NCI-H2196 (cell line): ENCODE results near the gene ZNF512B.
"Not testable (repeated sequence)": the region's sequence is repeated elsewhere in the genome, so short reads cannot be mapped to it uniquely, and the experiment has no call there.

Source experiments
- DNase-seq: peaks from one replicate; lab custom pipeline; 2025; ENCODE audit not compliant: unreplicated experiment; lab: John Stamatoyannopoulos, UW

The ZNF512B gene

DNA sequence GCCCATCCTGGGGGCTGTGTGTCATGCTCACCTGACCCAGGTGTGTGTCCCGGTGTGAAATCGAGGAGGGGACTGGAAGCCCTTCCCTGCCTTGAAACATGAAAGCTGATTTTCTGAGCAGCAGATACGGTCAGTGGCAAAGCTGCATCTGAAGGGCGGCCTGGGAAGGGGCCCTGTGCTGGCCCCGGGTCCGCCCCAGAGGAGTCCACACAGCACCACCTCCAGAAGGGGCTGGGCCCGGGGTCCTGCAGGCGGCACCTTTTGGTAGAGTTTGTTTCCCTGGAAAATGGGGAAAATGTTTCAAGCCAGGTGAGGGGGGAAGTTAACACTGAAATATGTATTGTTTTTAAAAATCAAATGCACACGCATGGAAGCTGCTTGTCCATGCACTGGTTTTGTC is 34.3 kb downstream of the ZNF512B start:
- no peak for DNase-seq

DNA sequence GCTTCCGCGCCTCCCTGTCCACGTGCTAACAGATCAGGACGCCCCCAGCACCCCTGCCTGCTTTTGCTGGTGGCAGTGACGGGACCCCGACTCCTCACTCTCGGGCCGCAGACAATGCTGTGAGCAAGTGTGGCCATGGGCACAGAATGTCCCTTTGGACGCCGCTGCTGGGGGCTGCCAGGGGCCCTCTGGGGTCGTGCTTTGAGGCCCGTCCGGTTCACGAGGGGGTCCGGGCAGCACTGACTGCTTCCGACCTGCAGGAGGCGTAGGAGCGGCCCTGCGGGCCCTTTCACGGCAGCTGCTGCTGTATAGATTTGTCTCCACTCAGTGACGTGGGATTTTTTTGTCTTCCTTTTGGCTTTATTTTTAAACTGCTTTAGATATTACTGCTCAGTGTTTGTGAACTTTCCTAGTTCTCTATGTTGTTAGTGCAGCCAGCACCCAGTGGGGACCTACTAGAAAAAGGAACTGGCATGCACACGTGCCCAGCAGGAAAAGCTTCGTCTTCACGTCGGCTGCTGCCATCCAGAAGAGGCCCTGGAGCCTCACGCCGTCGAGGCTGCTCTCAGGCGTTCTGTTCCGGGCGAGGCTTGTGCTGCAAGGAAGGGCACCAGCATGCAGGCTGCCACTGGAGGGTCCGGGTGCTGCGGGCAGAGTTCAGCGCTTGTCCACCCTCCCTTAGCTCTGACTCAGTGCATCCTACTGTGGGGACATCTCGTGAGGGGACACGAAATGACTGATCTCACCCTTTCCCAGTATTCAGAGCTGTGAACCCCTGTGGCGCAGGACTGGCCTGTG is 35.3 kb downstream of the ZNF512B start:
- no peak for DNase-seq

DNA sequence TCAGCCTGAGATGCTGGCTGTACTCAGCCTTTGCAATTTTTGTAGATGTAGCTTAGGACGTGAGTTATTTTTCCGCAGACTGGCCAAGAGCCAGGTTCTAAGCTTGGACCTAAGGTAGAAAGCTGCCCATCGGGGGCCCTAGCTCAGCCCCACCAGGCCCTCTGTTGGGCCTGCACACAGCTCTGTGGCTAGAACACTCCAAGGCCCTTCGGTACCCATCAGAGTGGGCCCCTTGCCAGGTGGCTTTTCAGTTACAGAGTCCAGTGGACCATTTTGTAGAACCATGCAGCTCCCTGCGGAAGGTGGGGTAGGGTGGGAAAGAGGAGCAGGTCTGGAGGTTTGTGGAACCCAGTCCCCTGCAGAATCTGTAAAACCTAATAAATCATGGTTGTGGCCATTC is 36.1 kb downstream of the ZNF512B start:
- no peak for DNase-seq

DNA sequence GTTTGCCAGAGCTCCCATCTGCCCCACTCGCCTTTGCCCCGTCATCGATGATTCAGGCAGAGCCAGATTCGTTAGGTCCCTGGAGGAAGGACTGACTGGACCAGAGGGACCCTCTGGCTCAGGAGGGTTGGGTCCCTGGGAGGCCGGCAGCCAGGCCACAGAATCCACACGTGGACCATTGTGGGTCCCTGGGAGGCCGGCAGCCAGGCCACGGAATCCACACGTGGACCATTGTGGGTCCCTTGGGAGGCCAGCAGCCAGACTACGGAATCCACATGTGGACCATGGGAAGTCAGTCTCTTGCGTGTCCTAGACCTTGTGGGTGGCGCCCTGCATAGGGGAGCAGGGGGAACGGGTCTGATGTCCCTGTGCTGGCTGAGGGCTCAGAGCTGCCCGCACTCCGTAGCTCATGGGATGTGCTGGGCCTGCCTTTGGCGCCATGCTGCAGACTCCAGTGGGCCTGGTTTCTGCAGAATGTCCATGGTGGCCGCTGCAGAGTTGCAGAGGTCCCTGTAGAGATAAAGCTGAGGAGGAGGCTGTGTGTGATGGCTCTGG is 37.0 kb downstream of the ZNF512B start:
- no peak for DNase-seq

DNA sequence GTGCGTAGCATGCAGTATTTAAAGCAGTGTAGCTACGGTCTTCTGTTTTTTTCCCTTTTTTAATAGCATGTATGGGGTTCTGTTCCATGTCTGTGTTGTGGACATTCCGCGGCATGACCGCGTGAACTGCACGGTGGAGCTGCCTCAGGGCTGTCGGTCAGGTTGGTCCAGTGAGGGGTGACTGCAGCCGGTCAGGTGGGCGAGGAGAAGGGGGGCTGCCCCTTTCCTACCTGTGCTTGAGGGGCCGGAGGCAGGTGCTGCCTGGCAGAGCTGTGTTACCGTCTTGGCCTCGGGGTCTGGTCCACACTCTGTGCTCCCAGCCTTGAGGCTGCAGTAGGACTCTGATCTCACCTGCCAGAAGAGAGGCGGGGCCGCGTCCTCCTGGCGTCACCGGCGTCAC is 38.0 kb downstream of the ZNF512B start:
- DNase-seq, result no peak

DNA sequence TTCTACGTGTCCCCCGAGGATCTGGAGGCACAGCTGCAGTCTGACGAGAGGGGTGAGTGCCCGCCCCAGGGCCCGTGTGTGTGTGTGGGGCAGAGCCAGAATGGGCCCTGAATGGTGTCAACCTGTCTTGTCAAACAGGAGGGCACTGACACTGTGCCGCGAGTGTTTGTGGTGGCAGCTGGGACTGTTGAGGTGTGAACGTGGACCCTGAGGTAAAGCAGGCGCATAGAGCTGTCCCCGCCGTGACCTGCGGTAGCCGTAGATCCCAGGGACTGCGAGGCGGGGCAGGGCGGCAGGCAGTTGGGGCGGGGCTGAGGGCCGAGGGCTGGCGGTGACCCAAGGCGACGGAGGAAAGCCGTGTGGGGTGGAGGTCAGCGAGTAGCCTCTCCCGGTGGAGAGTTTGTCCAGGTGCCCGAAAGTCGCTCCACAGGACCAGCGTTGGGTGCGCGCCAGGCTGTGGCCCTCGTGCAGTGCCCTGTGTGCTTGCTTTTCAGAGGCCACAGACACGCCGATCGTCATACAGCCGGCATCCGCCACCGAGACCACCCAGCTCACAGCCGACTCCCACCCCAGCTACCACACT is 38.7 kb downstream of the ZNF512B start:
- DNase-seq, result no peak

DNA sequence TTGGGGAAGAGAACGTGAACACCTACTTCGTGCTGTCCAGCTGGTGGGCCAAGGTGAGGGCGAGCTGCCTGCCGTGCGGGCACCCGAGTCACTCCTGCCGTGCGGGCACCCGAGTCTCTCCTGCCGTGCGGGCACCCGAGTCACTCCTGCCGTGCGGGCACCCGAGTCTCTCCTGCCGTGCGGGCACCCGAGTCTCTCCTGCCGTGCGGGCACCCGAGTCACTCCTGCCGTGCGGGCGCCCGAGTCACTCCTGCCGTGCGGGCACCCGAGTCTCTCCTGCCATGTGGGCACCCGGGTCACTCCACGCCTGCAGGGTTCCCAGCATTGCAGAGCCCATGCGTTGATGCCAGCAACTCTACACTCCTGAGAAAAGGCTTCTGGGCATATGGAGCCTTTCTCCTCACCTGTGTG is 40.3 kb downstream of the ZNF512B start:
- DNase-seq, result not testable (repeated sequence)

DNA sequence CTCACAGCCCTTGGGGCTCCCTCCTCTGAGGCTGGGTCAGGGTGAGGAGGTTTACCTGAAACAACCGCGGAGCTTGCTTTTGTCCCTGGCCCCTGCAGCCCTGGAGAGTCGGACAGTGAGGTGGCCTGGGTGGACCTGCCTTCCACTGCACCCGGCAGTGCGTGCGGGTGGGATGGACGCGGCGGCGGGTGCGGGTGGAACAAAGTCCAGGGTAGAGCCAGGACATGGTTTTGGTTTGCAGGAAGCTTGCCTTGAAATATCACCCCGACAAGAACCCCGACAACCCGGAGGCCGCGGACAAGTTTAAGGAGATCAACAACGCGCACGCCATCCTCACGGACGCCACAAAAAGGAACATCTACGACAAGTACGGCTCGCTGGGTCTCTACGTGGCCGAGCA is 40.7 kb downstream of the ZNF512B start:
- DNase-seq, result no peak

DNA sequence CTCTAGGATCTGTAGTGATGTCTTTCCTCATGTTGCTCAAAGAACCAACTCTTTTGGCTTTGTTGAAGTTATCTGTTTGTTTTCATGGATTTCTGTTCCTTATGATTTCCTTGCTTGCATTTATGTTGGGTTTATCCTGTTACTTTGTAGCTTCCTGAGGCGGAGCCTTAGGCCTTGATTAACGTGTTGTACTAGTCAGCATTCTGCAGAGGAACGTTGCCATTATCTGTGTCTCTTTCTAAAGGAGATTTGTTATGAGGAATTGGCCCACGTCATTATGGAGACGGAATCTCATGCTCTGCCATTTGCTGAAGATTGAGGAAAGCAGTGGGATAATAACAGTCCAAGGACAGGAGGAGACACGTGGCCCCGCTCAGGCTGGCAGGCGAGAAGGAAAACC is 43.4 kb downstream of the ZNF512B start:
- DNase-seq, result no peak

DNA sequence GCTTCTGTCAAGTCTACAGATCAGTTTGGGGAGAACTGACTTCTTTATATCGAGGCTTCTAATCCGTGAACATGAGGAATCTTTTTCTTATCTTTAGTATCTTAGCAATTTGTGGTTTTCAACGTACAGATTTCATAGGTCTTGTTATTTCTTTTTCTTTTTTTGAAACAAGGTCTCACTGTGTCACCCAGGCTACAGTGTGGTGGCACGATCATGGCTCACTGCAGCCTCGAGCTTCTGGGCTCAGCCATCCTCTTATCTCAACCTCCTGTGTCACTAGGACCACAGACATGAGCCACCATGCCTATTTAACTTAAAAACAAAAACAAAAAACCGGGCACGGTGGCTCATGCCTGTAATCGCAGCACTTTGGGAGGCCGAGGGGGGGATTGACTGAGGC is 45.5 kb downstream of the ZNF512B start:
- no peak for DNase-seq

DNA sequence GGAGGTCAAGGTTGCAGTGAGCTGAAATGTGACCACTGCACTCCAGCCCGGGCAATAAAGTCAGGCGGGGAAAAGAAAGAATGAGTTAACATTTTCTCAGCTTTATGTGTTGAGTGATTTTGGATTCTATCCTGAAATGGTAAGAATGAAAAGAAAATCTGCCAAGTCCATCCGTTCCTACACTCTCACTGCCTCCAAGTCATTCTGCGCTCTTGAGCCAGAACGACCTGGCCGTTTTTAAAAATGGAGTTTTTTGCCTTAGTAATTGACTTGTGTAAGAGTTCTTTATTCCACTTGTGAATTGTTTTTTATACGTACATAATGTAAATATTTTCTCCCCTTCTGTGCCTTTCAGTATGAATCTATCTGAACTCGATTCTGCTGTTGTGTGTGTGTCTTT is 46.1 kb downstream of the ZNF512B start:
- DNase-seq, result no peak

DNA sequence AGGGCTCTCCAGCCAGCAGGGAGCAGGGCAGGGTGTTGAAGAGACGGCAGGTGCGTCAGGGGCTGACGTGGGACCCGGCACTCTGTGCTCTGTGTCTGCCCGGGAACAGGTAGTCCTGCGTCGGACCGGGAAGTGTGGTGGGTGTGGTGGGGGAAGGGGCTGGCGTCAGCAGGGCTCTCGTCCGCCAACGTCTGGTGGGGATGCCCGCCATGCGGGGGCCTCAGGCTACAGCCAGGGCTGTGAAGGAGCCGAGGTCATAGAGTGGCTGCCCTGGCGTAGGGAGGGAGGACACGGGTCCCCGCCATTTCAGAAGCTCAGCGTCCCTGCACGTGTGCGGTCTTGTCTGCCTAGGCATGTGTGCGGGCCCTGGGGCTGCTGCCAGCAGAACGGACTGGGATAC is 49.5 kb downstream of the ZNF512B start:
- no peak for DNase-seq

DNA sequence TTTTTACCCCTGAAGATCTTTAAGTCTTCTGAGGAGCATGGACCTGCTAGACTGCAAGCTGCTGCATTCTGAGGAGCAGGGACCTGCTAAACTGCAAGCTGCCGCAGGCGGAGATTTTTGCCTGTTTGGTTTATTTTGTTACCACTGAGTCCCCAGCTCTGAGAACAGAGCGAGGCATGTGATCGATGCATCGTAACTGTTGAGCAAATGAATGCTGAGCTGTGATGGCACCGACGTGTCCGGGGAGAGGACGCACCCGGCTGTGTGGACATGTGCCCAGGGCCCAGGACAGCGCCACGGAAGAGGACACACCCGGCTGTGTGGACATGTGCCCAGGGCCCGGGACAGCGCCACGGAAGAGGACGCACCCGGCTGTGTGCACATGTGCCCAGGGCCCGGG is 50.6 kb downstream of the ZNF512B start:
- DNase-seq, result no peak

DNA sequence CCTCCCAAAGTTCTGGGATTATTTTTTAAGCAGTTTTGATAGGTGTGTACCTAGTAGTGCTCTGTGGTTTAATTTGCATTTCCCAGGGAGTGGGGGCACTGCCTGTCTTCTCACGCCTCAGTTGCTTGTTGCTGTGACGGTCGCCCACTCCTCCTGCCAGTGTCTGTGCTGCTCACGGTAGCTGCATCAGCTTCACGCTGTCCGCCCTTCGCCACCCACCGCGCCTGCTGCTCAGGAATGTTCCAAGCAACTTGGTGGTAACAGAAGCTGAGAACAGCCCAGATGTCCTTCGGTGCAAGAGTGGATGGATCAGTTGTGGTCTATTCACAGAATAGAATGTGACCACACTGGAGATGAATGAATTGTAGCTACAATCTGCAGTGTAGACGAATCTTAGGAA is 51.9 kb downstream of the ZNF512B start:
- DNase-seq, result no peak

DNA sequence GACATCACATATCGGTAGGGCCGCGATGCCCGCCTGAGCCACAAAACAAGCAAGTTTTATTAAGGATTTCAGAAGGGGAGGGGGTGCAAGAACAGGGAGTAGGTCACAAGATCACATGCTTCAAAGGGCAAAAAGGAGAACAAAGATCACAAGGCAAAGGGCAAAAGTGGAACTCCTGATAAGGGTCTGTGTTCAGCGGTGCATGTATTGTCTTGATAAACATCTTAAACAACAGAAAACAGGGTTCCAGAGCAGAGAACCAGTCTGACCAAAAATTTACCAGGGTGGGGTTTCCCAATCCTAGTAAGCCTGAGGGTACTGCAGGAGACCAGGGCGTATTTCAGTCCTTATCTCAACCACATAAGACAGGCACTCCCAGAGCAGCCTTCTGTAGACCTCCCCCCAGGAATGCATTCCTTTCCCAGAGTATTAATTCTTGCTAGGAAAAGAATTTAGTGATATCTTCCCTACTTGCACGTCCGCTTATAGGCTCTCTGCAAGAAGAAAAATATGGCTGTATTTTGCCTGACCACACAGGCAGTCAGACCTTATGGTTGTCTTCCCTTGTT is 53.3 kb downstream of the ZNF512B start:
- not testable (repeated sequence) for DNase-seq

DNA sequence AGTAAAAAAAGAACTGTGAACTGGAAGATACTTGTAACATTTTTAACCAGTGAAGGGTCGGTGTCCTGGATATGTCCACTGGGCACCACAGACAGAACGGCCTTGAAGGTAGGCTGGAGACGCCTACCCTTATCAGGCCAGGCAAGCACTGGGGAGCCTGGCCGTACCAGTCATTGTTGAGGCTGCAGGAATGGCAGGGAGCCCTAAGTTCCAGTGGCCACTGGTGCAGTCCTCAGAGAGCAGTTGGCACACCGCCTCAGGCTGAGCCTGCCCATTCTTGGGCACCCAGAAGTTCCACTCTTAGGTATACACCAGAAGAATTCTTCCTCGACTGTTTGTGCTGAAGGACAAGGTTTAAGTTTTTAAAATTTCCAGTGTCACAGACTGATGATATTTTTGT is 54.3 kb downstream of the ZNF512B start:
- DNase-seq, result no peak

DNA sequence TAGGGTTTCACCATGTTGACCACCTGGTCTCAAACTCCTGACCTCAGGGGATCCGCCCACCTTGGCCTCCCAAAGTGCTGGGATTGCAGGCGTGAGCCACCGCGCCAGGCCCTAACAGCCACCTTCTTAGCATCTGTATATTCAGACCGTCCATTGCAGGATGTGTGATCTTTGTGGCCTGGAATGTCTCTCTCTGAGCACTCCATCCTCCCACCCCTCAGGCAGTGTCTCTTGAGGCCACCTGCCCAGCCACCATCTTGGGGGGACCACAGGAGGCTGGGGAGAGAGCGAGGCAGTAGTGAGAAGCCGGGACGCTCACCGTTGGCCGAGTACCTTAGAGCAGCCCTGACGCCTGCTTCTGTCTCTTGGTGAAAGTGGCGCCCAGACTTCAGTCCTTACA is 56.0 kb downstream of the ZNF512B start:
- no peak for DNase-seq

DNA sequence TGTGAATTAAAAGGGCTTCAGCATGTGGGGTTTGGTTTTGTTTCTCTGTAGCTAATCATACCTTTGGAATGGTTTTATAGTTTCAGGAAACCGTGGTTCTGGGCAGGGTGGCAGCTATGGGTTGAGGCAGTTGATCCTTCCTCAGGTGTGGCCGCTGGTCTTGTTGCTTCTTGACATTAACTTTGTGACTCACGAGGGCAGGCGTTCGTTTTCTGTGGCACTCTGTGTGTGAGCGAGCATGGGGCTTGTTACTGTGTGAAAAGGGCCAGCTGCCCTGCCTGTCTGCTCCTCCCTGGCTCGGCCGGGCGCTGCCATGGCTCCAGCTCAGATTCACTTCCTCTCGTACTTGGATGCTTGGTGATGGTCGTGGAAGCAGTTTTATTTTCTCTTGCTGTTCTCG is 58.6 kb downstream of the ZNF512B start:
- no peak for DNase-seq

DNA sequence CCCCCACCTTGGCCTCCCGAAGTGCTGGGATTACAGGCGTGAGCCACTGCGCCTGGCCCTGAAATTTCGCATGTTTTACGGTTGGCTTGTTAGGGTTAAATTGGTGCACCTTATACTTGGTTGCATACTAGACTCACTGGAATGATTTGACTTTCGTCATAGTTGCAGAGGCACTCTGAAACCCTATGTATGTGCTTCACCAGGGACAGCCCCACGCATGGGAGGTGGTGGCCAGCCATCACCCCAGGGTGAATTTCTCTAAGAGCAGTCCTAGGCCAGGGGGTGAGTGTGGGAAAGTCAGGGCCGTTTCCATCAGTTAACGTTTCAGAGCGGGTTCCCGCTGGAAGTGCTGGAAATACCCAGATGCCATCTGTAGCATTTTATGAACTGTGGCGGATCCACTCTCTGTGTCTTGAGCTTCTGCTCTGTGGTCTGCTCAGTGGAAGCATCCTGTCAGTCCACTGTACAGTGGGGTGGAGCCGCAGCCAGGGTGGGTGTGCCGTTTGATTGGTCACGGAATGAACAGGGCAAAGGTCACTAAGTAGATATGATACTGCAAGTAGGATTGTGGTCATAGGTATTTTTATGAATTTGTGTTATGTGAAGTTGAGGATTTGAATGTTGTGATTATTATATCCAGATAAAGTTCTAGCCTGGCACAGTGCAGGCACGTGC is 61.6 kb downstream of the ZNF512B start:
- DNase-seq, result no peak
